ENCODE results near the gene PYHIN1. TPM values are rescaled to one million over a fixed set of nuclear protein-coding genes. Genes with fewer than 3 reads are reported as not detected.
"Not testable (repeated sequence)": the region's sequence is repeated elsewhere in the genome, so short reads cannot be mapped to it uniquely, and the experiment has no call there.

PYHIN1 gene
- total and polyA plus RNA-seq, 4 experiments from 2014 or later = 41.9 to 93.8 (median 70.8) TPM

- Mint-ChIP-seq H3K27ac (no peak overlapping the region), H3K4me3 (no peak overlapping the region), H3K9me3 (no peaks in the 10 kb centered on the region), H3K27me3 (no peaks in the 10 kb centered on the region), H3K36me3 (no peaks in the 10 kb centered on the region), H3K4me1 (peaks cover 28 to 36% (median 31%) of the 10 kb centered on the region in 4 donors)
- Histone ChIP-seq H3K36me3 (ENCODE audit: insufficient read depth, low read length) (no peaks in the 10 kb centered on the region), H3K9me3 (ENCODE audit: control insufficient read depth in 1 of 2, low read length in 2 of 2) (no peaks in the 10 kb centered on the region), H3K4me1 (ENCODE audit: insufficient read depth, low read length) (peaks cover 31% of the 10 kb centered on the region), H3K27me3 (ENCODE audit: insufficient read depth, low read length) (no peaks in the 10 kb centered on the region), H3K27ac (ENCODE audit: low read depth, low read length) (no peak overlapping the region), H3K4me3 (ENCODE audit: low read length in 2 of 2) (no peak overlapping the region)
- POLR2A ChIA-PET (ENCODE audit: partially characterized antibody) = interaction anchor here (1.2 to 1.4 kb wide), 2 partner anchors 8 to 9 kb away, joined by 6 to 7 read pairs; partner anchors contain the start of gene IFI16
- DNase-seq = no peak
- CTCF ChIA-PET (ENCODE audit: partially characterized antibody) = interaction anchor here (0.6 to 2.9 kb wide), 4 partner anchors 70 to 797 kb away, joined by 3 to 19 read pairs (median 4); partner anchors contain the start of gene CD1A
- intact Hi-C loops (cut with micrococcal nuclease) = no loop called here
These were observed 69.3 kb downstream of the PYHIN1 start for GRCh38 chr1:159000625-159001024.

GRCh38 chr1:159005161-159005560, 73.8 kb downstream of the PYHIN1 start:
- Mint-ChIP-seq H3K27ac (peak overlapping the region in 2 of 7 donors; percentile 4 to 65), H3K4me3 (no peak overlapping the region), H3K36me3 (peaks cover 2 to 4% of the 10 kb centered on the region in 2 donors), H3K27me3 (no peaks in the 10 kb centered on the region), H3K4me1 (peaks cover 21 to 38% (median 30%) of the 10 kb centered on the region in 4 donors), H3K9me3 (no peaks in the 10 kb centered on the region)
- Histone ChIP-seq H3K4me3 (ENCODE audit: low read length in 2 of 2) (no peak overlapping the region), H3K36me3 (ENCODE audit: insufficient read depth, low read length) (no peaks in the 10 kb centered on the region), H3K27me3 (ENCODE audit: insufficient read depth, low read length) (no peaks in the 10 kb centered on the region), H3K4me1 (ENCODE audit: insufficient read depth, low read length) (peaks cover 21% of the 10 kb centered on the region), H3K9me3 (ENCODE audit: control insufficient read depth in 1 of 2, low read length in 2 of 2) (no peaks in the 10 kb centered on the region), H3K27ac (ENCODE audit: low read depth, low read length) (no peak overlapping the region)
- ChIA-PET CTCF (ENCODE audit: partially characterized antibody) (no interaction called here), POLR2A (ENCODE audit: partially characterized antibody) (no interaction called here)
- DNase-seq = no peak
- intact Hi-C loops (cut with micrococcal nuclease) = no loop called here

- Mint-ChIP-seq H3K36me3 (peaks cover 6 to 9% of the 10 kb centered on the region in 2 donors), H3K4me3 (no peak overlapping the region), H3K9me3 (no peaks in the 10 kb centered on the region), H3K27ac (peak overlapping the region in 3 of 7 donors; percentile 4 to 17 (median 5)), H3K27me3 (no peaks in the 10 kb centered on the region), H3K4me1 (peaks cover 21 to 43% (median 30%) of the 10 kb centered on the region in 4 donors)
- no peaks in the 10 kb centered on the region for H3K36me3 ChIP-seq (ENCODE audit: insufficient read depth, low read length)
- CTCF ChIA-PET (ENCODE audit: partially characterized antibody) = no interaction called here
- no peak for DNase-seq
- no peak overlapping the region for H3K4me3 ChIP-seq (ENCODE audit: low read length in 2 of 2)
- intact Hi-C loops (cut with micrococcal nuclease) = no loop called here
- H3K4me1 ChIP-seq (ENCODE audit: insufficient read depth, low read length) = peaks cover 21% of the 10 kb centered on the region
- no peaks in the 10 kb centered on the region for H3K9me3 ChIP-seq (ENCODE audit: control insufficient read depth in 1 of 2, low read length in 2 of 2)
- no peaks in the 10 kb centered on the region for H3K27me3 ChIP-seq (ENCODE audit: insufficient read depth, low read length)
- POLR2A ChIA-PET (ENCODE audit: partially characterized antibody) = no interaction called here
- no peak overlapping the region for H3K27ac ChIP-seq (ENCODE audit: low read depth, low read length)
These were observed 74.3 kb downstream of the PYHIN1 start for GRCh38 chr1:159005676-159006075.

GRCh38 chr1:159006210-159006807, 75.0 kb downstream of the PYHIN1 start:
- H3K9me3 Mint-ChIP-seq; H3K4me3 ChIP-seq (ENCODE audit: low read length in 2 of 2); H3K9me3 ChIP-seq (ENCODE audit: control insufficient read depth in 1 of 2, low read length in 2 of 2); H3K4me3 Mint-ChIP-seq; POLR2A ChIA-PET (ENCODE audit: partially characterized antibody); H3K27ac ChIP-seq (ENCODE audit: low read depth, low read length); CTCF ChIA-PET (ENCODE audit: partially characterized antibody); H3K36me3 ChIP-seq (ENCODE audit: insufficient read depth, low read length); H3K27me3 Mint-ChIP-seq; H3K36me3 Mint-ChIP-seq; H3K27me3 ChIP-seq (ENCODE audit: insufficient read depth, low read length); intact Hi-C loops (cut with micrococcal nuclease); DNase-seq: not testable (repeated sequence)
- Mint-ChIP-seq H3K27ac (peak overlapping the region in 4 of 7 donors; percentile 5 to 80 (median 38)), H3K4me1 (peaks cover 21 to 43% (median 30%) of the 10 kb centered on the region in 4 donors)
- peaks cover 21% of the 10 kb centered on the region for H3K4me1 ChIP-seq (ENCODE audit: insufficient read depth, low read length)

- Histone ChIP-seq H3K4me1 (ENCODE audit: insufficient read depth, low read length) (peaks cover 21% of the 10 kb centered on the region), H3K27me3 (ENCODE audit: insufficient read depth, low read length) (no peaks in the 10 kb centered on the region), H3K36me3 (ENCODE audit: insufficient read depth, low read length) (no peaks in the 10 kb centered on the region), H3K4me3 (ENCODE audit: low read length in 2 of 2) (no peak overlapping the region), H3K9me3 (ENCODE audit: control insufficient read depth in 1 of 2, low read length in 2 of 2) (no peaks in the 10 kb centered on the region), H3K27ac (ENCODE audit: low read depth, low read length) (no peak overlapping the region)
- H3K27ac Mint-ChIP-seq = peak overlapping the region; percentile 6 to 95 (median 38)
- no peaks in the 10 kb centered on the region for H3K9me3 Mint-ChIP-seq
- ChIA-PET CTCF (ENCODE audit: partially characterized antibody) (interaction anchor here (1.0 to 3.5 kb wide), 6 partner anchors 9 to 64 kb away, joined by 3 to 18 read pairs (median 7); no protein-coding TSS in a partner anchor), POLR2A (ENCODE audit: partially characterized antibody) (interaction anchor here (0.6 to 3.7 kb wide), 4 partner anchors 10 to 76 kb away, joined by 5 to 39 read pairs (median 28); partner anchors contain the start of genes AIM2 and PYHIN1)
- peak overlapping the region in 2 of 8 donors; percentile 42 to 63 for H3K4me3 Mint-ChIP-seq
- intact Hi-C loops (cut with micrococcal nuclease) = loop anchor here (2.0 kb wide), 1 partner anchor 77 kb away; the partner anchor contains the start of gene PYHIN1
- H3K4me1 Mint-ChIP-seq = peaks cover 25 to 52% (median 31%) of the 10 kb centered on the region in 4 donors
- DNase-seq = no peak
- peaks cover 11 to 14% of the 10 kb centered on the region in 2 donors for H3K36me3 Mint-ChIP-seq
- H3K27me3 Mint-ChIP-seq = no peaks in the 10 kb centered on the region
These were observed 76.4 kb downstream of the PYHIN1 start for GRCh38 chr1:159007726-159008125.

- POLR2A ChIA-PET (ENCODE audit: partially characterized antibody) = interaction anchor here (0.5 to 3.7 kb wide), 20 partner anchors 9 to 77 kb away, joined by 3 to 39 read pairs (median 4); partner anchors contain the start of genes AIM2 and PYHIN1
- CTCF ChIA-PET (ENCODE audit: partially characterized antibody) = interaction anchor here (0.8 to 3.5 kb wide), 11 partner anchors 9 to 805 kb away, joined by 3 to 18 read pairs (median 3); no protein-coding TSS in a partner anchor
- intact Hi-C loops (cut with micrococcal nuclease) = loop anchor here (1.0 to 2.0 kb wide), 3 partner anchors 10 to 78 kb away; partner anchors contain the start of gene PYHIN1
- DNase-seq = peak; percentile 66 to 87 (median 73)
- no peaks in the 10 kb centered on the region for H3K36me3 ChIP-seq (ENCODE audit: insufficient read depth, low read length)
- Mint-ChIP-seq H3K4me1 (peaks cover 29 to 61% (median 36%) of the 10 kb centered on the region in 4 donors), H3K27ac (peak overlapping the region; percentile 87 to 95 (median 93)), H3K9me3 (peaks cover 0 to 3% (median 0%) of the 10 kb centered on the region in 8 donors), H3K4me3 (peak overlapping the region; percentile 89 to 99 (median 97)), H3K27me3 (no peaks in the 10 kb centered on the region), H3K36me3 (peaks cover 11 to 19% of the 10 kb centered on the region in 2 donors)
- no peaks in the 10 kb centered on the region for H3K9me3 ChIP-seq (ENCODE audit: control insufficient read depth in 1 of 2, low read length in 2 of 2)
- H3K4me1 ChIP-seq (ENCODE audit: insufficient read depth, low read length) = peaks cover 25% of the 10 kb centered on the region
- H3K27me3 ChIP-seq (ENCODE audit: insufficient read depth, low read length) = no peaks in the 10 kb centered on the region
- H3K4me3 ChIP-seq (ENCODE audit: low read length in 2 of 2) = peak overlapping the region; percentile 4 to 54
- peak overlapping the region; percentile 88 for H3K27ac ChIP-seq (ENCODE audit: low read depth, low read length)
These were observed 77.4 kb downstream of the PYHIN1 start for GRCh38 chr1:159008744-159009188.

GRCh38 chr1:159009287-159009686, 77.9 kb downstream of the PYHIN1 start:
- H3K27me3 Mint-ChIP-seq = no peaks in the 10 kb centered on the region
- Histone ChIP-seq H3K4me1 (ENCODE audit: insufficient read depth, low read length) (peaks cover 31% of the 10 kb centered on the region), H3K36me3 (ENCODE audit: insufficient read depth, low read length) (no peaks in the 10 kb centered on the region), H3K4me3 (ENCODE audit: low read length in 2 of 2) (peak overlapping the region; percentile 4 to 54), H3K27me3 (ENCODE audit: insufficient read depth, low read length) (no peaks in the 10 kb centered on the region), H3K27ac (ENCODE audit: low read depth, low read length) (peak overlapping the region; percentile 88), H3K9me3 (ENCODE audit: control insufficient read depth in 1 of 2, low read length in 2 of 2) (no peaks in the 10 kb centered on the region)
- intact Hi-C loops (cut with micrococcal nuclease) = loop anchor here (1.0 to 2.0 kb wide), 3 partner anchors 11 to 78 kb away; partner anchors contain the start of gene PYHIN1
- H3K4me1 Mint-ChIP-seq = peaks cover 34 to 66% (median 41%) of the 10 kb centered on the region in 4 donors
- H3K9me3 Mint-ChIP-seq = peaks cover 0 to 3% (median 0%) of the 10 kb centered on the region in 8 donors
- CTCF ChIA-PET (ENCODE audit: partially characterized antibody) = interaction anchor here (1.0 to 3.5 kb wide), 9 partner anchors 11 to 805 kb away, joined by 3 to 18 read pairs (median 5); no protein-coding TSS in a partner anchor
- H3K36me3 Mint-ChIP-seq = peaks cover 13 to 23% of the 10 kb centered on the region in 2 donors
- POLR2A ChIA-PET (ENCODE audit: partially characterized antibody) = interaction anchor here (0.8 to 3.7 kb wide), 19 partner anchors 8 to 916 kb away, joined by 3 to 39 read pairs (median 5); partner anchors contain the start of genes AIM2, PYHIN1 and TAGLN2
- H3K4me3 Mint-ChIP-seq = peak overlapping the region; percentile 89 to 99 (median 97)
- no peak for DNase-seq
- peak overlapping the region; percentile 87 to 95 (median 93) for H3K27ac Mint-ChIP-seq

All from CD4-positive, alpha-beta memory T cell (primary cell).